ENCODE results near the gene BCKDHA.

GRCh38 chr19:41449079-41449864 lies 51.7 kb downstream of the BCKDHA start:
- TF ChIP-seq, protein P1, sequence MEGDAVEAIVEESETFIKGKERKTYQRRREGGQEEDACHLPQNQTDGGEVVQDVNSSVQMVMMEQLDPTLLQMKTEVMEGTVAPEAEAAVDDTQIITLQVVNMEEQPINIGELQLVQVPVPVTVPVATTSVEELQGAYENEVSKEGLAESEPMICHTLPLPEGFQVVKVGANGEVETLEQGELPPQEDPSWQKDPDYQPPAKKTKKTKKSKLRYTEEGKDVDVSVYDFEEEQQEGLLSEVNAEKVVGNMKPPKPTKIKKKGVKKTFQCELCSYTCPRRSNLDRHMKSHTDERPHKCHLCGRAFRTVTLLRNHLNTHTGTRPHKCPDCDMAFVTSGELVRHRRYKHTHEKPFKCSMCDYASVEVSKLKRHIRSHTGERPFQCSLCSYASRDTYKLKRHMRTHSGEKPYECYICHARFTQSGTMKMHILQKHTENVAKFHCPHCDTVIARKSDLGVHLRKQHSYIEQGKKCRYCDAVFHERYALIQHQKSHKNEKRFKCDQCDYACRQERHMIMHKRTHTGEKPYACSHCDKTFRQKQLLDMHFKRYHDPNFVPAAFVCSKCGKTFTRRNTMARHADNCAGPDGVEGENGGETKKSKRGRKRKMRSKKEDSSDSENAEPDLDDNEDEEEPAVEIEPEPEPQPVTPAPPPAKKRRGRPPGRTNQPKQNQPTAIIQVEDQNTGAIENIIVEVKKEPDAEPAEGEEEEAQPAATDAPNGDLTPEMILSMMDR (IDR thresholded peaks at IDR 0.05) = peak; percentile 82 to 97 (median 94)
- no peak for TF ChIP-seq POLR2A (IDR thresholded peaks at IDR 0.05)
